Activated CD4-positive, alpha-beta T cell treated with anti-CD3 and anti-CD28 coated beads for 24 hours (primary cell): ENCODE measurements around the gene SLC17A8.
"Not testable (repeated sequence)": the region's sequence is repeated elsewhere in the genome, so short reads cannot be mapped to it uniquely, and the experiment has no call there.

Source experiments
- DNase-seq, 2 donors: peaks; one replicate each; pipeline ENCODE4 v3.0.0-alpha.2; 2020; ENCODE audit warnings: low read depth in 2 of 2

SLC17A8 gene

GRCh38 chr12:100427078-100427477, 70.2 kb downstream of the SLC17A8 start:
- no peak for DNase-seq

GRCh38 chr12:100430251-100430650, 73.4 kb downstream of the SLC17A8 start:
- DNase-seq = not testable (repeated sequence)

GRCh38 chr12:100433701-100434100, 76.8 kb downstream of the SLC17A8 start:
- no peak for DNase-seq

- DNase-seq = no peak
These were observed 77.3 kb downstream of the SLC17A8 start for GRCh38 chr12:100434177-100434576.

GRCh38 chr12:100435957-100436356, 79.1 kb downstream of the SLC17A8 start:
- DNase-seq = no peak

GRCh38 chr12:100437038-100437841, 80.4 kb downstream of the SLC17A8 start:
- DNase-seq = no peak

GRCh38 chr12:100439797-100440196, 82.9 kb downstream of the SLC17A8 start:
- DNase-seq = no peak

GRCh38 chr12:100442403-100442802, 85.5 kb downstream of the SLC17A8 start:
- DNase-seq = no peak

- no peak for DNase-seq
These were observed 86.6 kb downstream of the SLC17A8 start for GRCh38 chr12:100443434-100443833.

GRCh38 chr12:100445081-100445481, 88.2 kb downstream of the SLC17A8 start:
- DNase-seq = no peak

GRCh38 chr12:100447381-100447780, 90.5 kb downstream of the SLC17A8 start:
- DNase-seq = no peak

- no peak for DNase-seq
These were observed 91.8 kb downstream of the SLC17A8 start for GRCh38 chr12:100448656-100449055.

GRCh38 chr12:100450735-100451134, 93.9 kb downstream of the SLC17A8 start:
- DNase-seq = no peak

- no peak for DNase-seq
These were observed 97.1 kb downstream of the SLC17A8 start for GRCh38 chr12:100453951-100454350.

- no peak for DNase-seq
These were observed 99.0 kb downstream of the SLC17A8 start for GRCh38 chr12:100455896-100456295.

GRCh38 chr12:100458191-100458590, 101.3 kb downstream of the SLC17A8 start:
- no peak for DNase-seq

- DNase-seq = no peak
These were observed 103.8 kb downstream of the SLC17A8 start for GRCh38 chr12:100460702-100461101.

GRCh38 chr12:100461330-100461973, 104.6 kb downstream of the SLC17A8 start:
- DNase-seq = no peak

- DNase-seq = no peak
These were observed 106.8 kb downstream of the SLC17A8 start for GRCh38 chr12:100463661-100464060.

- no peak for DNase-seq
These were observed 107.7 kb downstream of the SLC17A8 start for GRCh38 chr12:100464529-100464928.

GRCh38 chr12:100468126-100468525, 111.3 kb downstream of the SLC17A8 start:
- DNase-seq = no peak
